WERI-Rb-1 (cell line): Measurements from ENCODE around the gene UNC5C.

ENCODE experiments used
- DNase-seq: peaks from one replicate; pipeline ENCODE4 v3.0.0-alpha.2; 2020
- H3K27ac ChIP-seq: fragments of 250-450 bp; sonication (Bioruptor Pico); 2 replicates; pipeline ENCODE4 v1.5.1; 2020; ENCODE audit warnings: mild to moderate bottlenecking, moderate library complexity
- H3K27me3 ChIP-seq: fragments of 250-450 bp; sonication (Bioruptor Pico); 2 replicates; pipeline ENCODE4 v1.5.1; 2021; ENCODE audit warnings: mild to moderate bottlenecking, low read depth, moderate library complexity; ENCODE audit not compliant: insufficient read depth, severe bottlenecking
- H3K36me3 ChIP-seq: fragments of 250-450 bp; sonication (Bioruptor Pico); 2 replicates; pipeline ENCODE4 v1.5.1; 2020; ENCODE audit warnings: mild to moderate bottlenecking, moderate library complexity
- H3K4me3 ChIP-seq: 2 replicates; pipeline ENCODE4 v1.5.1; 2011; ENCODE audit warnings: low read depth, mild to moderate bottlenecking, control low read depth, low read length
- H3K9me3 ChIP-seq: fragments of 250-450 bp; sonication (Bioruptor Pico); 2 replicates; pipeline ENCODE4 v1.5.1; 2021; ENCODE audit warnings: mild to moderate bottlenecking, moderate library complexity; ENCODE audit not compliant: severe bottlenecking
- CTCF ChIP-seq: IDR thresholded peaks from 2 replicates; pipeline ENCODE4 v1.5.1; 2011; ENCODE audit warnings: low read depth, mild to moderate bottlenecking, control low read depth, inconsistent platforms, low read length

UNC5C gene

GRCh38 chr4:95293014-95293413, 255.8 kb downstream of the UNC5C start:
- H3K27me3 ChIP-seq, result no peaks in the 10 kb centered on the region
- no peak overlapping the region for H3K27ac ChIP-seq
- peaks cover 6% of the 10 kb centered on the region for H3K9me3 ChIP-seq
- DNase-seq, result no peak
- H3K36me3 ChIP-seq, result no peaks in the 10 kb centered on the region
- no peak for TF ChIP-seq CTCF
- H3K4me3 ChIP-seq, result no peak overlapping the region

- H3K9me3 ChIP-seq, result peaks cover 6% of the 10 kb centered on the region
- H3K4me3 ChIP-seq, result no peak overlapping the region
- no peaks in the 10 kb centered on the region for H3K36me3 ChIP-seq
- DNase-seq, result no peak
- no peak for TF ChIP-seq CTCF
- no peak overlapping the region for H3K27ac ChIP-seq
- no peaks in the 10 kb centered on the region for H3K27me3 ChIP-seq
These were observed 258.1 kb downstream of the UNC5C start for GRCh38 chr4:95290702-95291101.

- Histone ChIP-seq H3K4me3 (no peak overlapping the region), H3K27ac (no peak overlapping the region), H3K9me3 (peaks cover 6% of the 10 kb centered on the region), H3K27me3 (no peaks in the 10 kb centered on the region), H3K36me3 (no peaks in the 10 kb centered on the region)
- no peak for TF ChIP-seq CTCF
- DNase-seq, result no peak
These were observed 259.6 kb downstream of the UNC5C start for GRCh38 chr4:95289028-95289634.

GRCh38 chr4:95288552-95288951, 260.2 kb downstream of the UNC5C start:
- peaks cover 6% of the 10 kb centered on the region for H3K9me3 ChIP-seq
- no peak overlapping the region for H3K27ac ChIP-seq
- no peaks in the 10 kb centered on the region for H3K27me3 ChIP-seq
- no peaks in the 10 kb centered on the region for H3K36me3 ChIP-seq
- no peak overlapping the region for H3K4me3 ChIP-seq
- TF ChIP-seq CTCF, result no peak
- no peak for DNase-seq

GRCh38 chr4:95285797-95286196, 263.0 kb downstream of the UNC5C start:
- no peak for DNase-seq
- Histone ChIP-seq H3K4me3 (no peak overlapping the region), H3K27ac (no peak overlapping the region), H3K9me3 (peaks cover 6% of the 10 kb centered on the region), H3K27me3 (no peaks in the 10 kb centered on the region), H3K36me3 (no peaks in the 10 kb centered on the region)
- TF ChIP-seq CTCF, result no peak

- DNase-seq, result no peak
- Histone ChIP-seq H3K27ac (no peak overlapping the region), H3K36me3 (no peaks in the 10 kb centered on the region), H3K27me3 (no peaks in the 10 kb centered on the region), H3K9me3 (peaks cover 6% of the 10 kb centered on the region), H3K4me3 (no peak overlapping the region)
- TF ChIP-seq CTCF, result no peak
These were observed 264.1 kb downstream of the UNC5C start for GRCh38 chr4:95284655-95285054.
